ENCODE results near the gene ZNF831.

Gene ZNF831

DNA sequence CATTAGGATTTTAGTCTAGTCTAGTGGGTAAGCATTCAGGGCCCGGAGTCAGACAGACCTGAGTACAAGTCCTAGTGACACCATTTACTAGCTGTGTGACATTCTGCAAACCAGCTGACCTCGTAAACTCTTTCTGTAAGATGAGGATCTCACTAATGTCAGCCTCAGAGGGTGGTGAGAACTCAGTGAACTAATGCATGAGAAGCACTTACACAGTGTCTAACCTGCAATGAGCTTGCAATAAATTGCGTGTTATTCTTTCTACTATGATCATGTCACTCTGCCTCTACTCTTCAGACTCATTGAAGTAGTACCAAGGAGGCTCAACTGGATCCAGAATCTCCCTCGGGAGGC, 41.1 kb upstream of the ZNF831 start:
- FAIRE-seq (no peak), DNase-seq (ENCODE audit: insufficient read length, low spot score) (no peak)
- TF ChIP-seq, protein P1, sequence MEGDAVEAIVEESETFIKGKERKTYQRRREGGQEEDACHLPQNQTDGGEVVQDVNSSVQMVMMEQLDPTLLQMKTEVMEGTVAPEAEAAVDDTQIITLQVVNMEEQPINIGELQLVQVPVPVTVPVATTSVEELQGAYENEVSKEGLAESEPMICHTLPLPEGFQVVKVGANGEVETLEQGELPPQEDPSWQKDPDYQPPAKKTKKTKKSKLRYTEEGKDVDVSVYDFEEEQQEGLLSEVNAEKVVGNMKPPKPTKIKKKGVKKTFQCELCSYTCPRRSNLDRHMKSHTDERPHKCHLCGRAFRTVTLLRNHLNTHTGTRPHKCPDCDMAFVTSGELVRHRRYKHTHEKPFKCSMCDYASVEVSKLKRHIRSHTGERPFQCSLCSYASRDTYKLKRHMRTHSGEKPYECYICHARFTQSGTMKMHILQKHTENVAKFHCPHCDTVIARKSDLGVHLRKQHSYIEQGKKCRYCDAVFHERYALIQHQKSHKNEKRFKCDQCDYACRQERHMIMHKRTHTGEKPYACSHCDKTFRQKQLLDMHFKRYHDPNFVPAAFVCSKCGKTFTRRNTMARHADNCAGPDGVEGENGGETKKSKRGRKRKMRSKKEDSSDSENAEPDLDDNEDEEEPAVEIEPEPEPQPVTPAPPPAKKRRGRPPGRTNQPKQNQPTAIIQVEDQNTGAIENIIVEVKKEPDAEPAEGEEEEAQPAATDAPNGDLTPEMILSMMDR (IDR thresholded peaks at IDR 0.05; ENCODE audit: insufficient read depth, missing control alignments) = no peak

GRCh38 chr20:59123011-59123677, 40.5 kb upstream of the ZNF831 start:
- TF ChIP-seq, protein P1 (IDR thresholded peaks at IDR 0.05; ENCODE audit: insufficient read depth, missing control alignments) = no peak
- DNase-seq (ENCODE audit: insufficient read length, low spot score) = no peak
- no peak for FAIRE-seq

DNA sequence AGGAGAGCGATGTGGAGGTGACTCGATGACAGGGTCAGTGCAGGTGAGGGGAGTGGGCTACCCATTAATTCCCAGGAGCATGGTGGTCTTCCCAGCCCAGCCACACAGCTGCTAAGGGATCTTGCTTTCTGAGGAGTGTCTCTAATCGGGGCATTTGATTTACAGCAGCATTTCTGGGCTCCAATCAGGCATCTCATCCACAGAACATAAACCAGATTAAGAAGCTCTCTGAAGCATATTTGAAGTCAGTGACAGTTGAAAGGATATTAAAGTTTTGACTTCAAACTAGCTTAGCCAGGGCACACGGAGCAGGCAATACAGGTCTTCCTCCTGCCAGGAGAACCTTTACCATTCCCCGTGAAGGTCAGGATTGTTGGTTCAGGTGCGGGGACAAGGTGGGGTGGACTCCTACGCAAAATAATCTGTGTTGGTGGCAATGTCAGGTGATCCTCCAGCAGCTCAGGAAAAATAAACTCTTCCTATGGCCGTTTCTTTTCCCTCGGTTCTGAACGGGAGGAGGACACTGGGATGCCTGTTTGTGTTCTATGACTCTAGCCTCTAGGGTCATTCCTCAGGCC, 39.9 kb upstream of the ZNF831 start:
- FAIRE-seq = no peak
- TF ChIP-seq, protein P1 (IDR thresholded peaks at IDR 0.05; ENCODE audit: insufficient read depth, missing control alignments) = no peak
- no peak for DNase-seq (ENCODE audit: insufficient read length, low spot score)

- peak; percentile 66 for FAIRE-seq
- TF ChIP-seq, protein P1 (IDR thresholded peaks at IDR 0.05; ENCODE audit: insufficient read depth, missing control alignments) = no peak
- peak; percentile 58 for DNase-seq (ENCODE audit: insufficient read length, low spot score)
These were observed 39.2 kb upstream of the ZNF831 start for GRCh38 chr20:59124296-59125029.

DNA sequence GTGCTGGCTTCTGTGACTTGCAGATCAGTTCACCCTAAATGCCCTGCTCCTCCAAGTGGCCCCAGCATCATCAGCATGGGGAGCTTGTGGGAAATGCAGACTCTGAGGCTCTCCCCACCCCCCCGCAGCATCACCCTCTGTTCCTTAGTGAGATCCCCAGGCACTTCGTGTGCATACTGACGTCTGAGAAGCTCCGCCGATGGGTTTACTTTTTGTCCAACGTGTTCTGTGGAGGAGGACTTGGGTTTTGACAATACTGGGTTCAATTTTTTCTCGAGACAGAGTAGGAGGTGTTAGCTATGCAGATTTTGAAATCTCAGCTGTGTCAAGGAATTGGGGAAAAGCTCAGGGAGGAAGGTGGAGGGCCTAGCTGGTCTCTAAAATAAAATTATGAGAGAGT, 38.3 kb upstream of the ZNF831 start:
- TF ChIP-seq, protein P1 (IDR thresholded peaks at IDR 0.05; ENCODE audit: insufficient read depth, missing control alignments) = no peak
- no peak for FAIRE-seq
- DNase-seq (ENCODE audit: insufficient read length, low spot score) = no peak

GRCh38 chr20:59125836-59126235, 37.8 kb upstream of the ZNF831 start:
- TF ChIP-seq, protein P1 (IDR thresholded peaks at IDR 0.05; ENCODE audit: insufficient read depth, missing control alignments) = no peak
- DNase-seq (ENCODE audit: insufficient read length, low spot score) (no peak), FAIRE-seq (no peak)

GRCh38 chr20:59127839-59128238, 35.8 kb upstream of the ZNF831 start:
- FAIRE-seq = no peak
- TF ChIP-seq, protein P1 (IDR thresholded peaks at IDR 0.05; ENCODE audit: insufficient read depth, missing control alignments) = no peak

More at GRCh38 chr20:59127839-59128238, 35.8 kb upstream of the ZNF831 start:
- DNase-seq (ENCODE audit: insufficient read length, low spot score) = no peak
